ENCODE results near the gene TNPO1. TPM values are rescaled to one million over a fixed set of nuclear protein-coding genes. Genes with fewer than 3 reads are reported as not detected.

TNPO1 gene
- total RNA-seq, 2 donors from 2014 or later: 61.7 to 117 TPM

GRCh38 chr5:72949481-72949880 lies 133.0 kb downstream of the TNPO1 start:
- Mint-ChIP-seq H3K27me3 (peaks cover 35% of the 10 kb centered on the region), H3K36me3 (ENCODE audit: low read depth) (no peaks in the 10 kb centered on the region), H3K4me3 (no peak overlapping the region), H3K27ac (no peak overlapping the region), H3K9me3 (no peaks in the 10 kb centered on the region), H3K4me1 (no peaks in the 10 kb centered on the region)
- no peak for ATAC-seq (replicated peaks)

- H3K27me3 Mint-ChIP-seq: peaks cover 36% of the 10 kb centered on the region
- H3K4me1 Mint-ChIP-seq: peaks cover 5% of the 10 kb centered on the region
- H3K4me3 Mint-ChIP-seq: no peak overlapping the region
- ATAC-seq (replicated peaks): no peak
- H3K27ac Mint-ChIP-seq: no peak overlapping the region
- H3K9me3 Mint-ChIP-seq: no peaks in the 10 kb centered on the region
- H3K36me3 Mint-ChIP-seq (ENCODE audit: low read depth): peaks cover 16% of the 10 kb centered on the region
Observed at GRCh38 chr5:72951671-72952468, 135.4 kb downstream of the TNPO1 start.

GRCh38 chr5:72954389-72954788 lies 137.9 kb downstream of the TNPO1 start:
- Mint-ChIP-seq H3K4me3 (peak overlapping the region; percentile 27), H3K4me1 (peaks cover 5% of the 10 kb centered on the region), H3K9me3 (no peaks in the 10 kb centered on the region), H3K27me3 (peaks cover 37% of the 10 kb centered on the region), H3K36me3 (ENCODE audit: low read depth) (peaks cover 21% of the 10 kb centered on the region), H3K27ac (no peak overlapping the region)
- no peak for ATAC-seq (replicated peaks)

- peak; percentile 54 for ATAC-seq (replicated peaks)
- H3K4me1 Mint-ChIP-seq: peaks cover 5% of the 10 kb centered on the region
- H3K9me3 Mint-ChIP-seq: no peaks in the 10 kb centered on the region
- peaks cover 38% of the 10 kb centered on the region for H3K27me3 Mint-ChIP-seq
- H3K36me3 Mint-ChIP-seq (ENCODE audit: low read depth): peaks cover 21% of the 10 kb centered on the region
- peak overlapping the region; percentile 93 for H3K27ac Mint-ChIP-seq
- peak overlapping the region; percentile 93 for H3K4me3 Mint-ChIP-seq
Observed at GRCh38 chr5:72955143-72955767, 138.8 kb downstream of the TNPO1 start.

GRCh38 chr5:72955768-72956323 lies 139.4 kb downstream of the TNPO1 start, which contains the start of gene FCHO2:
Gene FCHO2 (plus strand): TSS chr5:72956041. CDS start chr5:72956097, 56 bp downstream.
- peak within 1 kb of the TSS; percentile 93 for H3K27ac Mint-ChIP-seq
- peak within 1 kb of the TSS; percentile 93 for H3K4me3 Mint-ChIP-seq
- peaks cover 37% of the 10 kb centered on the region for H3K27me3 Mint-ChIP-seq
- peak; percentile 94 for ATAC-seq (replicated peaks)
- H3K36me3 Mint-ChIP-seq (ENCODE audit: low read depth): peaks cover 21% of the 10 kb centered on the region
- peaks cover 5% of the 10 kb centered on the region for H3K4me1 Mint-ChIP-seq
- H3K9me3 Mint-ChIP-seq: no peaks in the 10 kb centered on the region

GRCh38 chr5:72956324-72957140 lies 140.1 kb downstream of the TNPO1 start:
- Mint-ChIP-seq H3K36me3 (ENCODE audit: low read depth) (peaks cover 21% of the 10 kb centered on the region), H3K27ac (peak overlapping the region; percentile 88), H3K9me3 (no peaks in the 10 kb centered on the region), H3K4me1 (peaks cover 5% of the 10 kb centered on the region), H3K27me3 (peaks cover 37% of the 10 kb centered on the region), H3K4me3 (peak overlapping the region; percentile 93)
- ATAC-seq (replicated peaks): peak; percentile 54

- no peak for ATAC-seq (replicated peaks)
- H3K27me3 Mint-ChIP-seq: peaks cover 37% of the 10 kb centered on the region
- H3K4me1 Mint-ChIP-seq: peaks cover 5% of the 10 kb centered on the region
- H3K27ac Mint-ChIP-seq: no peak overlapping the region
- peaks cover 21% of the 10 kb centered on the region for H3K36me3 Mint-ChIP-seq (ENCODE audit: low read depth)
- no peaks in the 10 kb centered on the region for H3K9me3 Mint-ChIP-seq
- H3K4me3 Mint-ChIP-seq: peak overlapping the region; percentile 93
Observed at GRCh38 chr5:72957337-72957736, 140.9 kb downstream of the TNPO1 start.

GRCh38 chr5:72959257-72959656 lies 142.8 kb downstream of the TNPO1 start:
- H3K9me3 Mint-ChIP-seq: no peaks in the 10 kb centered on the region
- peaks cover 30% of the 10 kb centered on the region for H3K27me3 Mint-ChIP-seq
- ATAC-seq (replicated peaks): no peak
- H3K4me3 Mint-ChIP-seq: no peak overlapping the region
- H3K27ac Mint-ChIP-seq: no peak overlapping the region
- H3K36me3 Mint-ChIP-seq (ENCODE audit: low read depth): peaks cover 21% of the 10 kb centered on the region
- H3K4me1 Mint-ChIP-seq: peaks cover 5% of the 10 kb centered on the region

Other genes starting within 250 kb of the TNPO1 start
- 1 to 10 TPM; 3.7 to 4.5 TPM for gene FCHO2, start 139.4 kb downstream of the TNPO1 start, total RNA-seq